ENCODE data around the gene LRRC37A2.
"Not testable (repeated sequence)": the region's sequence is repeated elsewhere in the genome, so short reads cannot be mapped to it uniquely, and the experiment has no call there.

Gene LRRC37A2

GRCh38 chr17:46512168-46512567 is at the start of gene LRRC37A2:
TSS of gene LRRC37A2 (plus strand) at chr17:46512468. CDS start at chr17:46512713, 245 bp downstream.
- not testable (repeated sequence) for DNase-seq (ENCODE audit: low spot score)

- DNase-seq (ENCODE audit: low spot score): not testable (repeated sequence)
These were observed 44.6 kb upstream of the LRRC37A2 start for GRCh38 chr17:46467618-46468017.

DNA sequence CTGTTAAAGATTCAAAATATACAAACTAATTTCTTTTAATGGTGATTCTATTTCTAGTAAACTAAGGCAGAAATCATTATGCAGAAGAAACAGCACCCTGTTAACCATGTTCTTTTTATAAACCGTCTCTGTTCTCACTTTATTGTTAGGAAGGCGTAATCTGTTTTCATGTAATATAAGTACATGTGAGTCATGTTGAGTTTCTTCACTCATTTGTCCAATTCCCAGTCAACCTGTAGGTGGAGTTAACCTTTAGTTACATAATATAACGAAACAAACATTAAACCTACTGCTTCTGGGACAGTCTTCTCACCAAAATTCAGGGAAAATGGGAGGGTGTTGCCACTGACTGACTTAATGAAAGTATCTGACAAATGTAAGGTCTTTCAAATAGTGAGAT is 37.8 kb upstream of the LRRC37A2 start:
- DNase-seq (ENCODE audit: low spot score): not testable (repeated sequence)

DNA sequence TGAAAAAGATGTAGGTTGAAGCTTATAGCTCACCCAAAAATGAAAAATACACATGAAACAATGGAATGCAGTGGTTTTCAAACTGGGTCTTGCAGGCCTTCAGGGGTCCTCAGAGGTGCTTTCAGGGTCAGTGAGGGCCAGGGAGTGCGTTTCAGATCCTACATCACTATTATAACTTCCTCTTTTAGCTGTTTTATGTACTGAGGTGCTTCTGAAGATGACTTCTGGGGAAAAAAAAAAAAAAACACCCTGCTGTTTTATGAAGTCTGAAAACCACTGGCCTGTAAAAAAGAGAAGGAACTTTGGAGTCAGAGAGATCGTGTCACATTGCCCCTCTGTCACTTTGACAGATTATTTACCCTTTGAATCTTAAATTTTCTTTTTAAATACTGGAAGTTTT is 36.7 kb upstream of the LRRC37A2 start:
- DNase-seq (ENCODE audit: low spot score): not testable (repeated sequence)

GRCh38 chr17:46478823-46479222 is 33.4 kb upstream of the LRRC37A2 start:
- DNase-seq (ENCODE audit: low spot score): not testable (repeated sequence)

- not testable (repeated sequence) for DNase-seq (ENCODE audit: low spot score)
These were observed 31.0 kb upstream of the LRRC37A2 start for GRCh38 chr17:46481310-46481709.

- not testable (repeated sequence) for DNase-seq (ENCODE audit: low spot score)
These were observed 20.2 kb upstream of the LRRC37A2 start for GRCh38 chr17:46492021-46492420.

DNA sequence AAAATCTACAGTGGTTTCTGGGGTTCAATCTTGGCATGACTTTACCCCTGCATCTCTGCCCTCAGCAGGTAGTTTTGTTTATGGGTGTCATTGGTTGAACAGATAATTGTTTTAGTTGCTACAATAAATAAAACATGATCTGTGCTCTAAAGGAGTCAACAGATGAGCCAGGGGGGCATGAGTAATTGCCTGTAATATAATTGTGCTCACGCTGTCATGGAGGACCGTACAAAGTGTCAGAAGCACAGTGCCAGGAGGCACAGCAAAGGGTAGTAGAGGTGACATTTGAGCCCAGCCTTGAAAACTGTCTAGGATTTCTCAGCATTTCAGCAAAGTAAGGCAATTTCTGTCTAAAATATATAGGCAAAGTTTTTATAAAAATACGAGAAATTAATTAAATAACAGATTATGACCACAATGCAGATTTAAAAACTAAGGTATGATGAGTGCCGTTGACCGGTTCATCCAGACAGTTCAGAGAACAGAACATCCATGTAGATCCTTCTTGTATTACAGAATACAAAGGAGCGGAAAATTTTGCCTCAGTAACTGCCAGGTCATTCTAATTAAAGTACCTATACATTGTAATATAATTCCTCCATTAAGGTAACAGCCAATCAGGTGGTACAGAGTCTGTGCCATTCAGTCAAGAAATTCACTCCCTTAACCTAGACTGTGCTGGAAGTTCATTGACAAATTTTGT is 12.7 kb upstream of the LRRC37A2 start:
- DNase-seq (ENCODE audit: low spot score): not testable (repeated sequence)

DNA sequence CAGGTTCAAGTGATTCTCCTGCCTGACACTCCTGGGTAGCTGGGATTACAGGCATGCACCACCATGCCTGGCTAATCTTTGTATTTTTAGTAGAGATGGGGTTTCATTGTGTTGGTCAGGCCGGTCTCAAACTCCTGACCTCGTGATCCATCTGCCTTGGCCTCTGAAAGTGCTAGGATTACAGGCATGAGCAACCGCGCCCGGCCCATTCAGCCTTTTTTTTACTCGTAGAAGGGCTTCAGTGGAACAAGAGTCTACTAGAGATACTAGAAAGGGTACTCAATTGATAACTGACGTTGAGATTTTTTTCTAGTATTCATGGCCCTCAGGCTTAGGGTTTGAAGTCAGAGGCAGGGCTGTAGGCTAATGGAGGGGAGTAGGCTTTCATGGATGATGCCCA is 6.4 kb upstream of the LRRC37A2 start:
- DNase-seq (ENCODE audit: low spot score): not testable (repeated sequence)

DNA sequence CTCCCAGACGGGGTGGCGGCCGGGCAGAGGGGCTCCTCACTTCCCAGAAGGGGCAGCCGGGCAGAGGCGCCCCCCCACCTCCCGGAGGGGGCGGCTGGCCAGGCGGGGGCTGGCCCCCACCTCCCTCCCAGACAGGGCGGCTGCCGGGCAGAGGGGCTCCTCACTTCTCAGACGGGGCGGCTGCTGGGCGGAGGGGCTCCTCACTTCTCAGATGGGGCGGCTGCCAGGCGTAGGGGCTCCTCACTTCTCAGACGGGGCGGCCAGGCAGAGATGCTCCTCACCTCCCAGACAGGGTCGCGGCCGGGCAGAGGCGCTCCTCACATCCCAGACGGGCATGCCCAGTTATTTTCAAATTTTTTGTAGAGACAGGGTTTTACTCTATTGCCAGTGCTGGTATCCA is 22.4 kb downstream of the LRRC37A2 start:
- DNase-seq (ENCODE audit: low spot score): not testable (repeated sequence)

DNA sequence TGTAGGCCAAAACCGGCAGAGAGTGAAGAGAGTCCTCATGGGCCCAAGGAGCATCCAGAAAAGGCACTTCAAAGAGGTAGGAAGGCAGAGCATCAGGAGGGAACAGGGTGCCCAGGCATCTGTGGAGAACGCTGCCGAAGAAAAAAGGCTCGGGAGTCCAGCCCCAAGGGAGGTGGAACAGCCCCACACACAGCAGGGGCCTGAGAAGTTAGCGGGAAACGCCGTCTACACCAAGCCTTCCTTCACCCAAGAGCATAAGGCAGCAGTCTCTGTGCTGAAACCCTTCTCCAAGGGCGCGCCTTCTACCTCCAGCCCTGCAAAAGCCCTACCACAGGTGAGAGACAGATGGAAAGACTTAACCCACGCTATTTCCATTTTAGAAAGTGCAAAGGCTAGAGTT is 36.3 kb downstream of the LRRC37A2 start:
- not testable (repeated sequence) for DNase-seq (ENCODE audit: low spot score)

GRCh38 chr17:46559155-46559554 is 46.9 kb downstream of the LRRC37A2 start:
- DNase-seq (ENCODE audit: low spot score): not testable (repeated sequence)

GRCh38 chr17:46560048-46560447 is 47.8 kb downstream of the LRRC37A2 start:
- DNase-seq (ENCODE audit: low spot score): not testable (repeated sequence)

GRCh38 chr17:46566284-46566683 is 54.0 kb downstream of the LRRC37A2 start:
- DNase-seq (ENCODE audit: low spot score): not testable (repeated sequence)

- not testable (repeated sequence) for DNase-seq (ENCODE audit: low spot score)
These were observed 54.7 kb downstream of the LRRC37A2 start for GRCh38 chr17:46566980-46567379.

- DNase-seq (ENCODE audit: low spot score): not testable (repeated sequence)
These were observed 59.5 kb downstream of the LRRC37A2 start for GRCh38 chr17:46571796-46572195.

DNA sequence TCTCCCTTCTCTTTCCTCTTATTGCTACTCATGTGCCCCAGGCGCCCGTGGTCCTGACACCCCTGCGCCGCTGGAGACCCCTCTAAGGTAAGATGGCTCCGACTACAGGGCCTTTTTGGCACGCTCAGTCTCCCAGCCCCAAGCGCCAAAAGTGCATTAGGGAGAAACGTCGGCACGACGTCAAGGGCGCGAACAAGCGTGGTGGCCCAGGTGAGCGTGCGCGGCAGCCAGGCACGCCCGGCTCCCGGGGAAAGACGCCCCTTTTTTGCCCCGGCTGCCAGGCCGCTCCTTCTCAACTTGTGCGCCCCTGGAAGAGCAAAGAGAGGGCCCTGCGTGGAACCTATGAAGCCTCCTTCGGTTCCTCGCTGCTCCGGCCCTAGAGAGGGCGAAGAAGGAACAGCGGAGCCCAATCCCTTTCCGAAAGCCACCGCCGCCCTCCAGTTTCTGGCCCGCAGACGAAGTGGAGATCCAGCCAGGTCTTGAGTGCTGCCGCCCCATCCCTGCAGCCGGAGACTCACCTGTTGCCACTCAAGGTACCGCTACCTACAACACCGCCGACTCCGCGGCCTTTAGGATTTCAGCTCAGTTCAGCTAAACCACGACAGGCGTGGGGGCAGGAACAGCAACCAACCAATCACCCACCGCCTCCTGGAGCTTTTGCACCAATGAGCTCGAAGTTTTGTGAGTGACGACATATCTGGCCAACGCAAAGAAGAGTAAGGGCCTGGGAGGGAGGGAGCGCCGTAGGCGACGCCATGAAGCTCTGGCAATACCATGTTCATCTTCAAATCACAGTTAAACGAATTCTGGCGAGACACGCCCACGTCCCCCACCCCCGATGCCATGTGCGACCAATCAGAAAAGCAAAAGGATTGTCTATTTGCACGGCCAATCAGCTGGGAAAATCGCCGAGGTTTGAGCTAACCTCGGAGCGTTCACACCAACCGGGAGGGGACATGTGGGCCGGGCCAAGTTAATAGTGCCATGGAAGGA is 67.1 kb downstream of the LRRC37A2 start, which contains the start of gene ARL17A:
TSS of gene ARL17A (minus strand) at position 609 of the 993 bp plus-strand sequence. CDS start 3,369 bp downstream, outside the sequence.
- not testable (repeated sequence) for DNase-seq (ENCODE audit: low spot score)

- DNase-seq (ENCODE audit: low spot score): not testable (repeated sequence)
These were observed 67.8 kb downstream of the LRRC37A2 start for GRCh38 chr17:46580082-46580481.

- not testable (repeated sequence) for DNase-seq (ENCODE audit: low spot score)
These were observed 73.2 kb downstream of the LRRC37A2 start for GRCh38 chr17:46585444-46585843.

DNA sequence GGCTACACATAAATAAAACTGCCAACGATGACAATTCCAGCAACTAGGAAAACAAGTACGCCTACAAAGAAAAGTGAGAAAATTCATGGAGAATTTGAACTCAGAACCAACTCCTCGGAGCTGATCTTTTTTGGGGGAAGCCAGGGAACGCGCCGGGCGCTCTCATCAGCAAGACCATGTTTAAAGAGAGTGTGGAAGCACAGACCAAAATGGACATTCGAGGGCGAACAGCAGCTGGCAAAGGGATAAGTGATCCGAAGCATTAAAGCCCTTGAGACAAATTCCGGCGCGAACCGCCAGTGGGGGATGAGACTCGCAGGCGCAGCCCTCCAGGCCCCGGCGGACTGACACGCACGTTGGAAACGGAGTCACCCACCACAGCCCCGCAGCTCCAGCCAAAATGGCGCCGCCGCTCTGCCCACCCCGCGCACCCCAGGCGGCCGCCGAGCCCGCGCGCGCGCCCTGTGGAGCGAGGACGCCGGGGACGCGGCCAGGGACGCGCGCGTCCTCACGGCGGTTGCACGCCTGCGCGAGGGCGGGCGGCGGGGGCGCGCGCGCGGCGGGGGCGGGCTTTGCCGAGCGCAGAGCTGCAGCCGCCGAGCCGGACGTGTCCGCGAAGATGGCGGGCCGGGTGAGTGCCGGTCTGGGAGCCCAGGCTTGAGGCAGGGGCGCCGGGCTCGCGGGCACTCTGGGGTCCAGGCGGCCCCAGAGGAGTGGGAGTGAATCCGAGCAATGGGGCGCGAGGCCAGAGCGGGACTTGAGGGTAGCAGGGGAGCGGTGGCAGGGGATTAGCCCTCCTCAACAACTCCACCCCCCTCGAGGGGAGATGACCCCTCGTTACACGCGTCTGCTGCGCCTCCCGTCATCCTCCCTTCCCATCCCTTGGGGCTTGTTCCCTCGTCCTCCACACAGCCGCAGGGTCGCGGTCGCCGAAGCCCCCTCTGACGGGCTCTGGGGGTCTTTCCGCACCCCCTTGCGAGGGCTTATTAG is 78.2 kb downstream of the LRRC37A2 start, which contains the start of gene NSF:
TSS of gene NSF (plus strand) at position 513 of the 990 bp plus-strand sequence. CDS start at position 620, 107 bp downstream.
- DNase-seq (ENCODE audit: low spot score): not testable (repeated sequence)

- not testable (repeated sequence) for DNase-seq (ENCODE audit: low spot score)
These were observed 79.1 kb downstream of the LRRC37A2 start for GRCh38 chr17:46591332-46591731.

Measured in GM20000 (cell line).